MM.1S (cell line): ENCODE data around the gene LTBR.

Experiments
- CTCF ChIP-seq: fragments of 300-600 bp; sonication (generic); IDR thresholded peaks from 2 replicates; pipeline ENCODE4 v1.5.1; 2016; ENCODE audit warnings: antibody characterized with exemption, low read length, mixed read lengths
- EZH2 ChIP-seq: fragments of 300-600 bp; sonication (generic); optimal IDR thresholded peaks from 2 replicates; pipeline ENCODE3; 2017; ENCODE audit warnings: low read depth, mild to moderate bottlenecking, antibody characterized with exemption, low read length, mixed read lengths

- TF ChIP-seq EZH2: no peak
- no peak for TF ChIP-seq CTCF
Observed at GRCh38 chr12:6347367-6348338, 36.3 kb upstream of the LTBR start.
